Ramos (cell line): ENCODE measurements around the gene SVBP.
"Not testable (repeated sequence)": the region's sequence is repeated elsewhere in the genome, so short reads cannot be mapped to it uniquely, and the experiment has no call there.

Experiments
- in situ Hi-C: fragments of 300-500 bp; cut with MboI; formaldehyde crosslinking; loops from one replicate; pipeline ENCODE4 v1.14.3; 2022; ENCODE audit warnings: low sequenced_read_pairs; ENCODE audit not compliant: unreplicated experiment

The SVBP gene

DNA sequence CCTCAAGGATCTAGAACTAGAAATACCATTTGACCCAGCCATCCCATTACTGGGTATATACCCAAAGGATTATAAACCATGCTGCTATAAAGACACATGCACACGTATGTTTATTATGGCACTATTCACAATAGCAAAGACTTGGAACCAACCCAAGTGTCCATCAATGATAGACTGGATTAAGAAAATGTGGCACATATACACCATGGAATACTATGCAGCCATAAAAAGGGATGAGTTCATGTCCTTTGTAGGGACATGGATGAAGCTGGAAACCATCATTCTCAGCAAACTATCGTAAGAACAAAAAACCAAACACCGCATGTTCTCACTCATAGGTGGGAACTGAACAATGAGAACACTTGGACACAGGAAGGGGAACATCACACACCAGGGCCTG, 2.4 kb downstream of the SVBP start:
- in situ Hi-C loops: not testable (repeated sequence)

DNA sequence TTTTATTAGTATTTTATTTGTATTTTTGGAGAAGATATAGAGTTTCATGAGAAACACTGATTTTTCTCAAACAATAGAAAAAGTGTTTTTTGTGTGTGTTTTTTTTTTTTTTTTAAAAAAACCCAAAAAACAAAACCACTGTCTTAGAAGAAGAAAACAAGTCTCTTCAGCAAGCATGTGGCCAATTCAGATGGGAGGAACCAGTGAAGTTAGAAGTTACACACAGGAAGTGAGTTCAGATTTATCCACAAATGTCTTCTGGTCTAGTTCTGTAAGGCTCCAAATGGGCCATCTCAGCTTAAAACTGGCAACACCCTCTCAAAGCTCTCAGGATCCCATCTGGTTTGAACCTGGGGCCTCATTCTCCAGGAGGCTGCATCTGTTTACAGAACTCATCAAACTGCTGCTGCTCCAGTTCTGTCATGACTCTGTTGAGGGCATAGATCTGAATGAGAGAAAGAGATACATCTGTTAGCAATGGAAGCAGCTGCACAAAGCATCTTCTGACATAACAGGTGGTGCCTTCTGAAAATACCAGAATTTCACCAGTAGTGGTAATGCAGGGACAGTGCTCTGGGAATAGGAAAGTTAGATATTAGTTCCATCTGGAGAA, 10.0 kb downstream of the SVBP start:
- in situ Hi-C loops: no loop called here

DNA sequence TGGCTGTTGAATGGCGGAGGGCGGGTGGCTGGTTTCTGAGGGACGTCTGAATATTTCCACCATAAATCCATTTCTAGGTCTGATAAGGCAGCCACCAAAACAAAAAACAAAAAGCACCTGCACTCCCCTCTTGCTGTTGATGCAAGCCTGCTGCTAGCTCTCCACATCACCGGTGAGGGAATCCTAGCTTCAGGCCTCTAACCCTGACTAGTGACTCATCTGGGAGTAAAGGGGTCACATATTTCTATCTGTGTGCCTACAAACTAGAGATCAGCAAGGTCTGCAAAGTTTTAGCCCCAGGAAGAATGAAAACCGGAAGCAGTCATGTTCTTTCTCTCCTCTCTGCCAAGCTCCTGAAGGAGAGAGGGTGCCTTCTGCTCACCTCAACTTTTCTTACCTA, 10.6 kb downstream of the SVBP start:
- in situ Hi-C loops: no loop called here

DNA sequence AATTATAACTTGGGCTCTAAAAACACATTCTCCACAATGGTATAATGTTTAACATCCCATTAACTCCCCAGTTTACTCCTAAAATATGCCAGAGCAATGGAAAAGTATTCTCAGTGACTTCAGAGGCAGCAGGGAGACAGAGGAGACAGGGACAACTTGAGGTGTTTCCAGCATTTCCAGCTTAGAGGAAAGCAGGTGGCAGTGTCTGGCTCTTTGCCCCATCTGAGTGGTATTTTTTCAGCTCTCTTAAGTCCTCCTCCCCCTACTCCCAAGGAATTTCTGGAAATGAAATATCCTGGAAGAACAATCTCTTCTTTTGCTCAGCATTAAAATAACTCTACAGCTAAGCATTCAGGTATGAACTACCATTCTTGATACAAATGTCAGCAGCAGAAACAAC, 11.0 kb downstream of the SVBP start:
- in situ Hi-C loops: no loop called here

DNA sequence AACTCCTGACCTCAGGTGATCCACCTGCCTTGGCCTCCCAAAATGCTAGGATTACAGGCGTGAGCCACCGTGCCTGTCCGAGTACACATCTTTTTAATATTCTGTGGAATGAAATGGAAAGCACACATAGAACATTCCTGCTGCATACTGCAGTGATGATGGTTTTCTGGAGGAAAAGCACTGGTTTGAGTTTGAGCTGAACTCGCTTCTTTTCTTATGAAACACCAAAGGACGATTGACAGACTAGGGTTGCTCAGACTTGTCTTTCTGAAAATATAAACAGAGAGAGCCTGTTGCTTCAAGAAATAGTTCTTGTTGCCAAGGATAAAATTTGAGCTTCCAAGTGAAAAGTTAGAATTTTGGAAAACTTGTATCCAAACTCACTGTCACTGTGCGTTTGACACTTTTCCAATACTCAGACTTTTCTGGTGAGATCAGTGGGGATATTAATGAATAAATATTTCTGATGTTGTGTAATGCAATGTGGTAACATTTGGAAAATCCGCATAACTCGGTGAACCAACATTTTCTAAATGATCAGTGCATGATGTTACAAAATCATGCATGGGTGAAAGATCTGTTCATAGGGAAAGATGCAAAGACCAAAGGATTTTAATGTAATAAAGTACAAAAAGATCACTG, 15.2 kb downstream of the SVBP start:
- in situ Hi-C loops: no loop called here

DNA sequence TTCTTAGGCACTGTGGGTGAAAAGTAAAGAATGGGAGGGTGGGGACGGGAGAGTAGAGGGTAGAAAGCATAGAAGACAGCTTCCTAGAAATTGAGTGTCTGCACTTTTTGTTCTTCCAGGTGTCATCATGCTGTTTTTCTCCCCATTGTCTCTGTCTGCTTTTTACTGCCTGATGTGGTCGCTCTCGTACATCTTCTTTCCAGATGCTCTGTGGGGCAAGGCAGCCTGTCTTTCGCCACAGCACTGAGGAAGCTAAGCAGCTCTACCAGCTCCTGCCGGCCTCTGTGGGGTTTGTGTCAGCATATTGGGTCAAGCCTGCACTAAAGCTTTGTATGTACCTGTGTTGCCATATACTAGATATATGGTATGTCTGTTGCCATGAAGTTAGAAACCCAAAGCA, 19.2 kb downstream of the SVBP start:
- in situ Hi-C loops: no loop called here

DNA sequence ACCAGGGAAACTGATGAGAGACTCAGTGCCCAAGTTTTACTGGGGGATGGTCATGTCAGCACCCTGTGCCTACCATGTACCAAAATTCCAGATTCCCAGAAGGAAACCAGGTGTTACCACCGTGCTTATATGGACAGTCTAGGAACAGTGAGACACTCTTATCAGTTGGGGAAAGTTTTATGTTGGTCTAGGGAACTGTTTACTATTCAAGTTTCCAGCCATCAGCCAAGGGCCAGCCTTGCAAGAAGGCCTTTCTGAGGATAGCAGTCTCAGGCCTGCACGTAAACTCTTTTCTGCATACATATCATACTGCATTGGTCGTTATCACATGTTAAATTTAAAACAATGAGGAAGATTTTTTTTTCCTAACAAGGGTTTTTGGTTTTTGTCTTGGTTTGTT, 19.8 kb downstream of the SVBP start:
- in situ Hi-C loops: no loop called here

DNA sequence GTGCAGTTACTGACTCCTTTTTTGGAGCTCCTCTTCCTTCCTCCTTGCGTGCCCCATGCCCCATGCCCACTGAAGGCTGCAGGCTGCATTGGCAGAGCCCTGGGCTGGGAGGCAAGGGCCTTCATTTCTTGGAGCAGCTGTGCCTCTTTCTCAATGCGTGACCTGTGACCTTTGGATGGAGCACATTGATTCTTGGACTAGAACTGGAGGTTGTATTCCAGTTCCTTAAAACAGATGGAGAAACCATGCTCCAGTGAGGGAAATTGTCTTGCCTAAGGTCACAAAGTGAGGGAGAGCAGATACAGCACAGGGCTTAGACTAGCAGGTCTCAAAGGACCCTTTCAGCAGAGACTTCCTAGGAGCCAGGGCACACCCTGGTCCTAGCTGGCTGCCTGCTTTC, 23.4 kb downstream of the SVBP start:
- in situ Hi-C loops: no loop called here

DNA sequence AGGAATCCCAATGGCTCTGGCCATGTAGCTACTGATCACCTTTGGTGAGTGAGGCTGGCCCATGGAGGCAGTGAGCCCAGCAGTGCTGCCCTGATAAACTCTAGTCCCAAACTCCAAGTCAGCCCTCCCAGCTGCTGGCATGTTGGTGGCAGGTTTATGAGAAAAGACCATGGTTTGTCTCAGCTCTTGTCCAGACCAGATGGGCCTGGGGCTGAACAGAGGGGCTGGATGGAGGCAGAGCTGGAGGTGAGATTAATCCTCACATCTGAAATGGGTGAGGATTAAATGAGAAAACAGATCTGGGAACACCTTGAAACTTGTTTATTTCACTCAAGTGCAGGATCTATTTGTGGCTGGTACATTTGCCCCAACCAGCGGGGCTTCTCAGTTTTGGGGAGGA, 29.2 kb downstream of the SVBP start:
- in situ Hi-C loops: no loop called here

DNA sequence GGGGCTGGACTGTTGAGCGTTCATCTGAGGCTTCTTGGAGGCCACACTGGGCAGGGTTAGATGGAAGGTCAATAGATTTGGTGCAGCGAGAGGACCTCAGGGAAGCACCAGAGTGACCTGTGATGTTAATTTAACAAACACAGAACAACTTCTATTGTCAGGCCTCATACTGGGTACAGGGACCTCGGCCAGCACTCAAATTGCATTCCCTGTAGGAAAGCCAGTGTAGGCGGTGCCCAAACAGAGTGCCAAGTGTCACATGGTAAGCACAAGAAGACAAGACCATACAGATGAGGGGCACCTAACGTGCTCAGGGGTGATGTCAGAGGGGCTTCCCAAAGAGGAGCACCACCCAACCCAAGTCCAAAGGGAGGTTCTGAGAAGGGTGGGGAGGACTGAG, 31.1 kb downstream of the SVBP start:
- in situ Hi-C loops: no loop called here

DNA sequence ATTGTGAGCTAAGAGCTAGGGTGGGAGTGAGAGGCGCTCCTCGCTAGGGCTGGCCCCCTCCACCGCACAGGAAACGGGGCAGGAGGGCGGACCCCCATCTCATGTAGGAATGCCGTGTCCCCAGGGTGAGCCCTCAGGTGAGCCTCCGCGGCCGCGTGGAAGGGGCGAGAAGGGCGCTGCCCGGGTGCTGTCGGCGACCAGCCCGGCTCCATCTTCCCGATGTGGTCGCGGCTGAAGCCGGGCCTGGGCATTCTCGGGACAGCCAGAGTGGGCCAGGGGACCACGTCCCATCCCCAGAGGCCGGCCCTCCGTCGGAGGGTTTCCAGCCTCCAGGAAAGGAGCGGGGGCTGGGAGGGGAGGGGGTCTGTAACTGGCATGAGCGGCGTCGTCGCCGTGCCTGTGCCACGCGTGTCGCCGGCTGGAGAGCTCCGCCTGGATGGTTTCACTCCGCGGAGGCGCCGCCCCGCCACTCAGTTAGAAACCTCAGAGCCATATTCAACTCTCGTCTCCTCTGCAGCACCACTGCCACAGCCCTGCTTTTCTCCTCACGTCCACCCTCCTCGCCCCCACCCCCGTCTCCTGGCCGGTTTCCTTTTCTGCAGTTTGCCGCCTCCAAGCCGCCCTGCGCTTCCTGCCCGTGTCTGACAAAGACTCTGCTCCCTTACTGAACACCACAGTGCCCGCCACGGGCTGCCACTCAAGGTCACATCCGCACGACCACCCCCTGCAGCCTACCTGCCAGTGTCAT, 32.1 kb downstream of the SVBP start, which contains the start of gene TMEM269:
TSS of gene TMEM269 (plus strand) at position 46 of the 748 bp plus-strand sequence. CDS start 4,903 bp downstream, outside the sequence.
- in situ Hi-C loops: no loop called here

DNA sequence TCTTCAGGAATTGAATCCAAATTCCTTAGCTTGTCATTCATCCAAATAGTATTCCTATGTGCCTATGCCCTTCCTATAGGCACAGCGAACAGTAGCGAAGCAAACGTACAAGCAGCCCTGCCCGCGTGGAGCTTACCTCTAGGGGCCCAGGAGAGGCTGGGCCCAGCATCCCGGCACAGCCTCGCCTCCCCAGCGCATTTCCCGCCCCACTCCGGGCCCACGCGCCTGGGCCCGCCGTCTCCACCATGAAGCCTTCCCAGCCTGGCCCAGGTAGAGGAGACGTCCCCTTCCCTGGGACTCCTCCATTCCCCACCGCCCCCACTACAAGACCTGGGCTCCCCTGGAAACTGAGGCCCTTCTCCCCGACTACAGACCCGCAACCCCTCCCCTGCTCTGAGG, 32.7 kb downstream of the SVBP start:
- in situ Hi-C loops: no loop called here

DNA sequence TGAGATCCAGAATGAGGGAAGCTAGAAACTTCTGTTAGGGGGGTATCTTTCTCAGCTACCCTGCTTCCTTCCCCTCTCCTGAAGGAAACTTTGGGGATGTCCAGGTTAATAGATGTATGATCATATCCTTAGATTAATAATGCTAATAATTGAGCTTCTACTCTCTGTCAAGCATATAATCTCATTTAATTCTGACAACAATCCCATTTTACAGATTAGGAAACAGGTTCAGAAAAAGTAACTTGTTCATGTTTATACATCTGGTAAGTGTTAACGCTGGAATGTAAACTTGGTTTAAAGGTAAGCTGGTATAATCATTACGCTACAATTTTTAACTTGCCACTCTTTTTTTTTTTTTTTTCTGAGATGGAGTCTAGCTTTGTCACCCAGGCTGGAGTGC, 34.1 kb downstream of the SVBP start:
- in situ Hi-C loops: no loop called here

DNA sequence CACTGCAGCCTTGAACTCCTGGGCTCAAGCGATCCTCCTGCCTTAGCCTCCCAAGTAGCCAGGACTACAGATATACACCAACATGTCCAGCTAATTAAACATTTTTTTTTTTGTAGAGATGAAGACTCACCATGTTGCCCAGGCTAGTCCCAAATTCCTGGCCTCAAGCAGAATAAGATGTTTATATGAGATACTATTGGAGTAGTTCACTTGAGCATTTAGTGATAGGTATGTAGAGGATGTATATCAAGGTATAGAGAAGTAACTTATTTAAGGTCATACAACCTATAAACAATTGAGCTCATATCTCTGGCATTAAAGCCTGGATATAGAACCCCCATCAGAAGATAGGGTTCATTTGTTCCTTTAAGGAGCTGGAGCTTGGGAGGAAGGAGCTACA, 37.0 kb downstream of the SVBP start:
- in situ Hi-C loops: no loop called here

DNA sequence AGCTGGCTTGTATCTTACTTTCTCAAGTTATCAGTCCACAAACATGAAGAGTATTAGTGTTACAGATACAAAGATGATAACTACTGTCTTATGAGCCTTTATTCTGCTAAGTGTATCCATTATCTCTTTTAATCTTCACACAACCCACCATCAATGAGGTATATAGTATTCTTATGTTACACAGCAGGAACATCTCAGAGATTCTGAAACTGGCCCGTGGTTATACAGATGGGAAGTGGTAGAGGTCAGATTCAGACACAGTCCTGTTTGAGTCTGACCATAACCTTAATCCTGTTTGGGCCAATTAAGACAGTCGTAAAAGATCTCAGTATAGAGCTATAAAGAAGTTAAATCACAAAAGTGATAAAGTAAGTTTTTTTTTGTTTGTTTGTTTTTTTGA, 37.5 kb downstream of the SVBP start:
- in situ Hi-C loops: loop anchor here (10.0 kb wide), 1 partner anchor 295 kb away; no protein-coding TSS in a partner anchor

DNA sequence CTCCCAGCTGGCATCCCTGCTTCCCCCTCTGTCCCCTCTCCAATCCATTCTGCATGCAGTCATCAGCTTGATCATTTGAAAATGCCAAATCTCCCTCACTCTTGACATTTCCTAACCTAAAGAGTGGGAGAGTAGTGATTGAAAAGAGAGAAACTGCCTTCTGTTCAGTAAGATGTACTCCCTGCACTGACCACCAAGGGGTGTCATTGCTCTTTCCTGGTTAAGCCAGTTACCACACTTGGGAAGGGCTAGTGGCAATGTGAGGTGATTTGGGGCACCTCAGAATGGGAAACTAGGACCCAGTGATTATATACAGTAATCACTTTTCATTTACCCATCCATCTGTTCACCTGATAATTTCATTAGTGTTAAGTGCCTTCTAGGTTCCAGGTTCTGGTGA, 39.3 kb downstream of the SVBP start:
- in situ Hi-C loops: loop anchor here (10.0 kb wide), 1 partner anchor 297 kb away; no protein-coding TSS in a partner anchor

DNA sequence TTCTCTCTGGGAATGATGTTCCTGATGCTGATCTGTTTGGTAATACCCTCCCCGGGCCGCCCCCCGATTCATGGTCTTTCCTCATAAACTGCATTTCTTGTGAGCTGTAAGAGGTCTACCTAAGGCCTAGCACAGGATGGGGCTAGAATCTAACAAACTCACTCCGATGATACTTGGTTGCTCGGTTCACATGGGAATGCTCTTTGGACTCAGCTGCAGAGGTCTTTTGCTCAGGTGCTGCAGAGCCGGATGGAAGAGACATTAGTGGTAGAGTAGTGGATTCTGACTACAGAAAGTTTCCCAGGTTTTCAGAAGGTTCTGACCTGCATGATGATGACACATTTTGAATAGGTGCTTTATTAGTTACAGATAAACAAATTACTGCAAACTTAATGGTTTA, 40.7 kb downstream of the SVBP start:
- in situ Hi-C loops: loop anchor here (10.0 kb wide), 1 partner anchor 298 kb away; no protein-coding TSS in a partner anchor

DNA sequence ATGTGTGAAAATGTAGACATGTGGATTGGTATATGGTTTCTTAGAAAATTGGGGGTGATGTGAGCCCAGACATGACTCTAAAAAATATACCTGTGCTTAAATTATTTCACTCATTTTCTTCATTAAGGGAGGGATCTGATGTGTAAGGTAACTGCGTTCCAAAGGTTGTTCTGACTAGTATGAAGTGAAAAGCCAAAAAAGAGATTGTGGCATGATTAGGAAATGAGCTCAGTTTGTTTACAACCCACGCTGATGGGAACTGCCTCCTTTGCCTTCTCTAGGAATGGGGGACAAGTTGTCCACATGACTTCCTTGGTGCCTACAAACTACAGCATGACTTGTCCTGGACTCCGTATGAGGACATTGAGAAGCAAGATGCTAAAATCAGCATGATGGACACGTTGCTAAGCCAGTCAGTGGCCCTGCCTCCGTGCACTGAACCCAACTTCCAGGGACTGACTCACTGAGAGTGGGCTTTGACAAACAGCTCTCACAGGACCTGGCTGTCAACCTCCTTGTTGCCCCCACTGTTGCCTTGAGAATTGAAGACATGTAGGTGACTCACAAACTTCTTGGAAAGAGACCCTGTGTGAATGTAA, 42.2 kb downstream of the SVBP start:
- in situ Hi-C loops: loop anchor here (10.0 kb wide), 1 partner anchor 300 kb away; no protein-coding TSS in a partner anchor

DNA sequence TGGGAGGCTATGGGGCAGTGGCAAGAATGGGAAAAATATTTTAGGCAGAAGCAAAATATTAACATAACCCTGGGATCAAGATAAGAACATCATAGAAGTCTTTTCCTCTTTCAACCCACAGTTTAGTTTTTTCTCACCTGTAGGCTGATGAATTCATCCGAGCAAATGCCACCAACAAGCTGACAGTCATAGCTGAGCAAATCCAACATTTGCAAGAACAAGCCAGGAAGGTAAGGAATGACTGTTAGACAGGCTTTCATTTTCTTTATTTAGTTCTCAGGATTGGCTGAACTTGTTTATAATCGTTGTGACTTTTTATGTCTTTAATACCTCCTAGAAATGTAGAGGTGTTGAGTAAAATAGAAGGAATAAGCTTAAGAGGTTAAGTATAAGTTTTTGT, 43.8 kb downstream of the SVBP start:
- in situ Hi-C loops: loop anchor here (10.0 kb wide), 1 partner anchor 301 kb away; no protein-coding TSS in a partner anchor

DNA sequence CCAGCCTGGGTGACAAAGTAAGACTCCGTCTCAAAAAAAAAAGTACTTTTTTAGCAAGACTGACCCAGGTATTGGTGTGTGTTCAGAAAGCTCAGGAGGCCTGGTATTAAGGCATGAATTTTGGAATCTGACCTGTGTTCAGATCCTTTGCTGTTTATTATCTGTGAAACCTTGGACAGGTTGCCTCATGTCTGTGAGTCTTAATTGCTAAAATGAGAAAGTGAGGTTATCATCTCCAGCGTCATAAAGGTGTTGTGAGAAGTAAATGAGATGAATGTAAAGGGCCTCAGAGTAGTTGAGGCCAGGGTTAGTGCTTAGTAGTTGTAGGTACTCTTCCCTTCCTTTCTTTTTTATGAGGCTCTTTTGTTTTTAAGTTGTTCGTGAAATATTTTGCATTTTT, 47.4 kb downstream of the SVBP start:
- in situ Hi-C loops: loop anchor here (10.0 kb wide), 1 partner anchor 305 kb away; no protein-coding TSS in a partner anchor

DNA sequence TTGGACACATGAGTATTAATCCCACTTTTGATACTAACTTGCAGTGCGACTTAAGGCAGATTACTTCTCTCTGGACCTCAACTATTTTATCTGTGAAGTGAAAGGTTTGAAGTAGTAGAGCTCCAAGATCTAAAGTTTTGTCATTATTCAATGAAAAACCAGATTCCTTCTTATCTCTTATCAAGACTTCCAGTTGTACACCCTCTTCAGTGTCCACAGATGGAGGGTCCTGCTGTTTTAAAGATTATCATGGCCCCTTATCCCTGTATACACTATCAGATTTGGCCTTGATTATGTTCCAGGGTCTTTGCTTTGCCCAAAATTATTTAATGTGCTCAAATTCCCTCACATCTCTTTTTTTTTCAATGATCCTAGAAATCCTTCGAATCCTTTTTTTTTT, 49.0 kb downstream of the SVBP start:
- in situ Hi-C loops: no loop called here
